ENCODE results near the gene LCE1D. TPM values are rescaled to one million over a fixed set of nuclear protein-coding genes. Genes with fewer than 3 reads are reported as not detected.

LCE1D gene
- total and polyA plus RNA-seq, 2 donors (not counting 1 experiment from before 2014, with no cell fraction given), result not detected

DNA sequence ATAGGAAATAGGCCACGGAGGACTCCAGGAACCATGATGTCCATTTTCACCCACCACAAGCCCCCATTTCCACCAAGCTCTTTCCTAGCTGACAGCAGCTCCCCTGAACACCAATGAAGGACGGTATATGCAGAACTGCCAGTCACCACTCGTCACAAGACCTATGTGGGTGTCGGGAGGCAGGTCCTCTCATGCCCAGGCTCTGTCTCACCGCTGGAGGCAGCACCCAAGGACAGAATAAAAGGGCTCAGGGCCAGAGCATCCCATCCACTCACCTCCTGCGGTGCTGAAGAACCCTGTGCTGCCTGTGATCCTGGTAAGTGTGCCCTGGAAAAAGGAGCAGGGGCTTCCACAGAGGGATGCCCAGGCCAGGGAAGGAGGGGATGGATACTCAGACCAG lies 21.6 kb upstream of the LCE1D start, which contains the start of gene LCE1F:
LCE1F (plus strand) TSS at position 266 of the 400 bp plus-strand sequence. CDS start 1,232 bp downstream, outside the sequence.
- Histone ChIP-seq H3K27ac (ENCODE audit: insufficient read depth, low read length) (no peak within 1 kb of the TSS), H3K27me3 (ENCODE audit: control insufficient read depth, insufficient read depth, low read length) (no peaks in the 10 kb centered on the region), H3K4me3 (replicated peaks in 1 of 4; ENCODE audit: control extremely low read depth in 1 of 4, insufficient read depth in 1 of 4, low read depth in 3 of 4, low read length in 4 of 4) (no peak within 1 kb of the TSS), H3K4me2 (ENCODE audit: extremely low read depth, insufficient read depth, low read length) (no peak within 1 kb of the TSS), H2AFZ (ENCODE audit: low read length) (no peak within 1 kb of the TSS), H3K79me2 (ENCODE audit: control insufficient read depth, insufficient read depth, low read length) (no peaks in the 10 kb centered on the region), H4K20me1 (ENCODE audit: control insufficient read depth, extremely low read depth, insufficient read depth, low read length) (no peaks in the 10 kb centered on the region), H3K9ac (ENCODE audit: insufficient read depth, low read length) (no peak within 1 kb of the TSS), H3K9me3 (ENCODE audit: control insufficient read depth, insufficient read depth, low read depth, low read length) (no peaks in the 10 kb centered on the region), H3K36me3 (ENCODE audit: control insufficient read depth, insufficient read depth, low read length) (no peaks in the 10 kb centered on the region), H3K4me1 (ENCODE audit: control insufficient read depth, extremely low read depth, insufficient read depth, low read length) (no peaks in the 10 kb centered on the region)
- no peak for TF ChIP-seq EZH2 (IDR thresholded peaks at IDR 0.05; ENCODE audit: low read length, missing control alignments)
- TF ChIP-seq, protein P1, sequence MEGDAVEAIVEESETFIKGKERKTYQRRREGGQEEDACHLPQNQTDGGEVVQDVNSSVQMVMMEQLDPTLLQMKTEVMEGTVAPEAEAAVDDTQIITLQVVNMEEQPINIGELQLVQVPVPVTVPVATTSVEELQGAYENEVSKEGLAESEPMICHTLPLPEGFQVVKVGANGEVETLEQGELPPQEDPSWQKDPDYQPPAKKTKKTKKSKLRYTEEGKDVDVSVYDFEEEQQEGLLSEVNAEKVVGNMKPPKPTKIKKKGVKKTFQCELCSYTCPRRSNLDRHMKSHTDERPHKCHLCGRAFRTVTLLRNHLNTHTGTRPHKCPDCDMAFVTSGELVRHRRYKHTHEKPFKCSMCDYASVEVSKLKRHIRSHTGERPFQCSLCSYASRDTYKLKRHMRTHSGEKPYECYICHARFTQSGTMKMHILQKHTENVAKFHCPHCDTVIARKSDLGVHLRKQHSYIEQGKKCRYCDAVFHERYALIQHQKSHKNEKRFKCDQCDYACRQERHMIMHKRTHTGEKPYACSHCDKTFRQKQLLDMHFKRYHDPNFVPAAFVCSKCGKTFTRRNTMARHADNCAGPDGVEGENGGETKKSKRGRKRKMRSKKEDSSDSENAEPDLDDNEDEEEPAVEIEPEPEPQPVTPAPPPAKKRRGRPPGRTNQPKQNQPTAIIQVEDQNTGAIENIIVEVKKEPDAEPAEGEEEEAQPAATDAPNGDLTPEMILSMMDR (conservative IDR thresholded peaks at IDR 0.05 in 1 of 2, IDR thresholded peaks at IDR 0.05 in 1 of 2; ENCODE audit: low read depth in 1 of 2, low read length in 2 of 2), result no peak
- DNase-seq (ENCODE audit: low read depth in 2 of 2), result no peak

DNA sequence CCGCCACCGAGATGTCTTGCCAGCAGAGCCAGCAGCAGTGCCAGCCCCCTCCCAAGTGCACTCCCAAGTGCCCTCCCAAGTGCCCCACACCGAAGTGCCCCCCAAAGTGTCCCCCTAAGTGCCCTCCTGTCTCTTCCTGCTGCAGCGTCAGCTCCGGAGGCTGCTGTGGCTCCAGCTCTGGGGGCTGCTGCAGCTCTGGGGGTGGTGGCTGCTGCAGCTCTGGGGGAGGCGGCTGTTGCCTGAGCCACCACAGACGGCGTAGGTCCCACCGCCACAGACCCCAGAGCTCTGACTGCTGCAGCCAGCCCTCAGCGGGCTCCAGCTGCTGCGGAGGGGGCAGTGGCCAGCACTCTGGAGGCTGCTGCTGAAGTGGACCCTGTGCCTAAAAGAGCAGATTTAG lies 20.2 kb upstream of the LCE1D start:
- Histone ChIP-seq H3K27me3 (ENCODE audit: control insufficient read depth, insufficient read depth, low read length) (no peaks in the 10 kb centered on the region), H3K4me1 (ENCODE audit: control insufficient read depth, extremely low read depth, insufficient read depth, low read length) (no peaks in the 10 kb centered on the region), H3K9ac (ENCODE audit: insufficient read depth, low read length) (no peak overlapping the region), H3K79me2 (ENCODE audit: control insufficient read depth, insufficient read depth, low read length) (no peaks in the 10 kb centered on the region), H3K4me3 (replicated peaks in 1 of 4; ENCODE audit: control extremely low read depth in 1 of 4, insufficient read depth in 1 of 4, low read depth in 3 of 4, low read length in 4 of 4) (no peak overlapping the region), H4K20me1 (ENCODE audit: control insufficient read depth, extremely low read depth, insufficient read depth, low read length) (no peaks in the 10 kb centered on the region), H3K9me3 (ENCODE audit: control insufficient read depth, insufficient read depth, low read depth, low read length) (no peaks in the 10 kb centered on the region), H3K27ac (ENCODE audit: insufficient read depth, low read length) (no peak overlapping the region), H3K36me3 (ENCODE audit: control insufficient read depth, insufficient read depth, low read length) (no peaks in the 10 kb centered on the region), H3K4me2 (ENCODE audit: extremely low read depth, insufficient read depth, low read length) (no peak overlapping the region), H2AFZ (ENCODE audit: low read length) (no peak overlapping the region)
- TF ChIP-seq, protein P1 (conservative IDR thresholded peaks at IDR 0.05 in 1 of 2, IDR thresholded peaks at IDR 0.05 in 1 of 2; ENCODE audit: low read depth in 1 of 2, low read length in 2 of 2), result no peak
- no peak for TF ChIP-seq EZH2 (IDR thresholded peaks at IDR 0.05; ENCODE audit: low read length, missing control alignments)
- DNase-seq (ENCODE audit: low read depth in 2 of 2), result no peak

DNA sequence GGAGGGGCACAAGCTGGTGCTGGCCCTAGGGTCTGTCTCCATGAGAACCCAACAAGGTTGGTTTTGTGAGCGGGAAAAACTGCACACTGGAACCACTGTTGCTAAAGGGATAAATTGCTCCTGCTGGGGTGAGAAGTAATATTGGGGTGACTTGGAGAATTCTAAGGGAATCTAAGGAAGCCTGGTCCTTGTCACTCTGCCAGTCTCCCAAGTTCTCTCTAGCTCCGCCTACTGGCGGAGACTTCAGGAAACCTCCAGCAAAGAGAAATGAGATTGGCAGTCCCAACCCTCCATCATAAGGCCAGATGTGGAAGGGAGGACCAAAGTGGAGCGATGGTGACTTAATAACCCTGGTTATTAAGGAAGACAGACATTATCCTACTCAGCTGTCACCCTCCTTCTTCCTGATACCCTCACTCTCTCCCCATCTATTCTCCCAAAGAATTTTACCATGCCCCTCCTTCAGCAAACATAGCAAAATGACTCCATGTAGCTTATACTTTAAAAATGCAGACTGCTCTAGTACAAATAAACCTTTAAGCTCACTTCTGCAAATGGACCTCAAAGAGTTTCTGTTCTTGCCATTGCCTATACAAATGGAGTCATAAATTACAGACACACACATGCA lies 18.9 kb upstream of the LCE1D start:
- DNase-seq (ENCODE audit: low read depth in 2 of 2), result no peak

More for the DNA sequence above, 18.9 kb upstream of the LCE1D start:
- H3K9me3 ChIP-seq (ENCODE audit: control insufficient read depth, insufficient read depth, low read depth, low read length), result no peaks in the 10 kb centered on the region
- H4K20me1 ChIP-seq (ENCODE audit: control insufficient read depth, extremely low read depth, insufficient read depth, low read length), result no peaks in the 10 kb centered on the region
- no peak overlapping the region for H2AFZ ChIP-seq (ENCODE audit: low read length)
- no peaks in the 10 kb centered on the region for H3K27me3 ChIP-seq (ENCODE audit: control insufficient read depth, insufficient read depth, low read length)
- H3K79me2 ChIP-seq (ENCODE audit: control insufficient read depth, insufficient read depth, low read length), result no peaks in the 10 kb centered on the region
- no peak overlapping the region for H3K4me3 ChIP-seq (replicated peaks in 1 of 4; ENCODE audit: control extremely low read depth in 1 of 4, insufficient read depth in 1 of 4, low read depth in 3 of 4, low read length in 4 of 4)
- H3K36me3 ChIP-seq (ENCODE audit: control insufficient read depth, insufficient read depth, low read length), result no peaks in the 10 kb centered on the region
- H3K9ac ChIP-seq (ENCODE audit: insufficient read depth, low read length), result no peak overlapping the region
- H3K4me1 ChIP-seq (ENCODE audit: control insufficient read depth, extremely low read depth, insufficient read depth, low read length), result no peaks in the 10 kb centered on the region
- no peak overlapping the region for H3K4me2 ChIP-seq (ENCODE audit: extremely low read depth, insufficient read depth, low read length)
- no peak for TF ChIP-seq EZH2 (IDR thresholded peaks at IDR 0.05; ENCODE audit: low read length, missing control alignments)
- TF ChIP-seq, protein P1 (conservative IDR thresholded peaks at IDR 0.05 in 1 of 2, IDR thresholded peaks at IDR 0.05 in 1 of 2; ENCODE audit: low read depth in 1 of 2, low read length in 2 of 2), result peak; percentile 17 to 24
- H3K27ac ChIP-seq (ENCODE audit: insufficient read depth, low read length), result no peak overlapping the region
